B cell (primary cell): ENCODE data around the gene SLC9A9. TPM values are rescaled to one million over a fixed set of nuclear protein-coding genes. Genes with fewer than 3 reads are reported as not detected.

Experiments used
- ATAC-seq: fragments of 200-7000 bp; cut with Tn5 transposase; one replicate; pipeline ENCODE4 v1.10.0; 2021; ENCODE audit warnings: low read depth, mild to moderate bottlenecking, moderate number of reproducible peaks, moderate library complexity
- CTCF ChIA-PET: fragments of 350-600 bp; sonication (Branson Sonifier 250); formaldehyde crosslinking; loops from one replicate; lab custom pipeline; 2021; ENCODE audit warnings: antibody characterized with exemption, inconsistent platforms; lab: Charles Lee
- POLR2A ChIA-PET: fragments of 350-600 bp; sonication (Branson Sonifier 250); formaldehyde crosslinking; loops from one replicate; lab custom pipeline; 2021; ENCODE audit warnings: antibody characterized with exemption; lab: Charles Lee
- DNase-seq: peaks from one replicate; pipeline ENCODE4 v3.0.0; 2013
- H2AFZ ChIP-seq: 2 replicates; pipeline ENCODE4 v1.6.1; 2012; ENCODE audit warnings: mild to moderate bottlenecking, low read depth, low read length; ENCODE audit not compliant: insufficient read depth, poor library complexity, severe bottlenecking
- H3K27ac ChIP-seq, 2 donors: 1 replicate in 1 of 2; 2 replicates in 1 of 2; pipeline ENCODE4 v1.5.1; 2012 to 2013; ENCODE audit warnings: low read length in 2 of 2, mild to moderate bottlenecking in 2 of 2, moderate library complexity in 1 of 2
- H3K27me3 ChIP-seq, 4 experiments: fragments of 200-600 bp in 1 of 4; sonication (generic) in 1 of 4; replicated peaks in 1 of 4; 1 replicate in 2 of 4; 2 replicates in 2 of 4; pipeline versions ENCODE4 v1.6.1 to v1.7.0; 2013 to 2016; ENCODE audit warnings: low read length in 3 of 4, mild to moderate bottlenecking in 2 of 4, mixed read lengths in 1 of 4, moderate library complexity in 1 of 4; ENCODE audit not compliant: insufficient read depth in 4 of 4, control insufficient read depth in 3 of 4; ENCODE audit errors: control extremely low read depth in 1 of 4
- H3K36me3 ChIP-seq, 2 experiments: replicated peaks in 1 of 2; 1 replicate in 1 of 2; 2 replicates in 1 of 2; pipeline versions ENCODE4 v1.6.1 to v1.7.1; 2013; ENCODE audit warnings: low read length in 1 of 2; ENCODE audit not compliant: insufficient read depth in 2 of 2, control insufficient read depth in 1 of 2; ENCODE audit errors: control extremely low read depth in 1 of 2, extremely low read depth in 1 of 2
- H3K4me1 ChIP-seq, 2 donors: fragments of 200-600 bp in 1 of 2; sonication (generic) in 1 of 2; 1 replicate in 1 of 2; 2 replicates in 1 of 2; pipeline versions ENCODE4 v1.5.1 to v1.6.1; 2013 to 2017; ENCODE audit warnings: low read length in 2 of 2; ENCODE audit not compliant: control insufficient read depth in 2 of 2, insufficient read depth in 2 of 2
- H3K4me2 ChIP-seq: replicated peaks from 2 replicates; pipeline ENCODE3; 2012; ENCODE audit warnings: mild to moderate bottlenecking, low read depth, low read length; ENCODE audit not compliant: poor library complexity, severe bottlenecking
- H3K4me3 ChIP-seq, 5 experiments: fragments of 200-600 bp in 1 of 5; sonication (generic) in 1 of 5; 1 replicate in 3 of 5; 2 replicates in 2 of 5; pipeline versions ENCODE4 v1.5.1 to v1.7.0; 2011 to 2016; ENCODE audit warnings: low read length in 4 of 5, mild to moderate bottlenecking in 4 of 5, low read depth in 2 of 5, control low read depth in 1 of 5, moderate library complexity in 1 of 5; ENCODE audit not compliant: insufficient read depth in 1 of 5; ENCODE audit errors: control extremely low read depth in 1 of 5, extremely low read depth in 1 of 5
- H3K79me2 ChIP-seq: fragments of 200-600 bp; sonication (generic); one replicate; pipeline ENCODE4 v1.6.0; 2016; ENCODE audit warnings: low read length; ENCODE audit not compliant: control insufficient read depth, insufficient read depth
- H3K9ac ChIP-seq: fragments of 200-600 bp; sonication (generic); 2 replicates; pipeline ENCODE4 v1.6.1; 2017; ENCODE audit warnings: mild to moderate bottlenecking, low read length, moderate library complexity
- H3K9me3 ChIP-seq, 3 donors: one replicate each; pipeline versions ENCODE4 v1.6.1 to v1.7.1; 2013; ENCODE audit warnings: low read length in 2 of 3; ENCODE audit not compliant: control insufficient read depth in 2 of 3, insufficient read depth in 1 of 3; ENCODE audit errors: control extremely low read depth in 1 of 3
- H4K20me1 ChIP-seq: 2 replicates; pipeline ENCODE4 v1.6.0; 2012; ENCODE audit warnings: mild to moderate bottlenecking, low read length; ENCODE audit not compliant: insufficient read depth, control insufficient read depth, poor library complexity, severe bottlenecking
- H3K27ac Mint-ChIP-seq: one replicate; pipeline ENCODE4 v1.8.0; 2021; ENCODE audit warnings: mixed read lengths
- H3K27me3 Mint-ChIP-seq: one replicate; pipeline ENCODE4 v1.8.0; 2021; ENCODE audit warnings: mixed read lengths
- H3K4me1 Mint-ChIP-seq: one replicate; pipeline ENCODE4 v1.8.0; 2021; ENCODE audit warnings: mixed read lengths
- H3K4me3 Mint-ChIP-seq: one replicate; pipeline ENCODE4 v1.8.0; 2021; ENCODE audit warnings: mixed read lengths
- H3K9me3 Mint-ChIP-seq: one replicate; pipeline ENCODE4 v1.8.0; 2022; ENCODE audit warnings: mixed read lengths; ENCODE audit not compliant: insufficient read depth
- CTCF ChIP-seq: fragments of 200-600 bp; IDR thresholded peaks from one replicate; pipeline ENCODE4 v1.8.0; 2022; ENCODE audit warnings: antibody characterized with exemption, mild to moderate bottlenecking
- EZH2 ChIP-seq: IDR thresholded peaks from 2 replicates; pipeline ENCODE4 v1.6.1; 2012; ENCODE audit warnings: borderline replicate concordance, low read depth, mild to moderate bottlenecking, moderate library complexity, low read length; ENCODE audit not compliant: insufficient read depth, poor library complexity, severe bottlenecking
- WGBS: methylation state at CpG from one replicate; pipeline ENCODE4 v1.1.5; 2013; ENCODE audit warnings: missing lambda C conversion rate; ENCODE audit not compliant: insufficient coverage; 5-methylcytosine and 5-hydroxymethylcytosine counted together
- intact Hi-C: fragments of 100-400 bp; cut with micrococcal nuclease; formaldehyde crosslinking; loops from one replicate; pipeline ENCODE4 v1.10.0; 2022
- polyA plus RNA-seq: library from polyadenylated mRNA; depleted of rRNA; stranded (reverse); fragments of >200 nt; gene quantifications from 2 replicates; pipeline ENCODE4 v1.2.3, GENCODE V29; 2012
- total RNA-seq, 2 donors: library from RNA; stranded (reverse); fragments of 120-200 nt in 1 of 2; gene quantifications; 1 replicate in 1 of 2; 2 replicates in 1 of 2; pipeline versions ENCODE4 v1.2.3 to v1.2.4, GENCODE V29; 2013 to 2022

The SLC9A9 gene
- total and polyA plus RNA-seq, 2 donors (not counting 1 experiment from before 2014, with no cell fraction given), result 7.7 to 17.3 TPM

- H3K27me3 ChIP-seq, result no peaks in the 10 kb centered on the region
- H4K20me1 ChIP-seq, result no peaks in the 10 kb centered on the region
- no peak overlapping the region for H3K4me2 ChIP-seq
- WGBS, result no CpG with 5 or more reads among the region's 1 CpG
- no peak for TF ChIP-seq CTCF
- no peaks in the 10 kb centered on the region for H3K9me3 ChIP-seq
- ChIA-PET CTCF (no interaction called here), POLR2A (no interaction called here)
- no peaks in the 10 kb centered on the region for H3K79me2 ChIP-seq
- H3K9ac ChIP-seq, result no peak overlapping the region
- no peak overlapping the region for H3K4me3 ChIP-seq
- H3K27ac ChIP-seq, result no peak overlapping the region
- no peaks in the 10 kb centered on the region for H3K36me3 ChIP-seq
- H2AFZ ChIP-seq, result no peak overlapping the region
- no peaks in the 10 kb centered on the region for H3K9me3 Mint-ChIP-seq
- H3K4me1 ChIP-seq, result no peaks in the 10 kb centered on the region
- H3K27ac Mint-ChIP-seq, result no peak overlapping the region
- intact Hi-C loops, result no loop called here
- ATAC-seq (no peak), DNase-seq (no peak)
- no peak overlapping the region for H3K4me3 Mint-ChIP-seq
- no peaks in the 10 kb centered on the region for H3K27me3 Mint-ChIP-seq
- no peaks in the 10 kb centered on the region for H3K4me1 Mint-ChIP-seq
Measured at GRCh38 chr3:143311096-143311495, 537.2 kb downstream of the SLC9A9 start.

GRCh38 chr3:143309705-143310104 is 538.6 kb downstream of the SLC9A9 start:
- Mint-ChIP-seq H3K9me3 (no peaks in the 10 kb centered on the region), H3K4me1 (no peaks in the 10 kb centered on the region), H3K27me3 (no peaks in the 10 kb centered on the region), H3K27ac (no peak overlapping the region), H3K4me3 (no peak overlapping the region)
- H3K4me3 ChIP-seq, result no peak overlapping the region
- H3K9ac ChIP-seq, result no peak overlapping the region
- no peaks in the 10 kb centered on the region for H3K9me3 ChIP-seq
- intact Hi-C loops, result no loop called here
- TF ChIP-seq CTCF, result no peak
- TF ChIP-seq EZH2, result no peak
- ChIA-PET POLR2A (no interaction called here), CTCF (no interaction called here)
- no peak overlapping the region for H2AFZ ChIP-seq
- no peak for DNase-seq
- no peak overlapping the region for H3K4me2 ChIP-seq
- no peaks in the 10 kb centered on the region for H3K4me1 ChIP-seq
- ATAC-seq, result no peak
- H3K27ac ChIP-seq, result no peak overlapping the region
- H3K27me3 ChIP-seq, result no peaks in the 10 kb centered on the region
- H4K20me1 ChIP-seq, result no peaks in the 10 kb centered on the region
- WGBS, result 100% methylated on average over 1 of the region's 2 CpGs
- H3K79me2 ChIP-seq, result no peaks in the 10 kb centered on the region
- H3K36me3 ChIP-seq, result no peaks in the 10 kb centered on the region
